Fibroblast of lung (primary cell): ENCODE data around the gene HTR7. TPM values are rescaled to one million over a fixed set of nuclear protein-coding genes. Genes with fewer than 3 reads are reported as not detected.

Source experiments
- DNase-seq, 2 donors: peaks; one replicate each; pipeline versions ENCODE4 v3.0.0 to v3.0.0-alpha.2; 2010; ENCODE audit warnings: low read depth in 2 of 2
- H2AFZ ChIP-seq: 2 replicates; pipeline ENCODE4 v1.5.1; 2012; ENCODE audit warnings: low read length, control low read depth, inconsistent platforms
- H3K27ac ChIP-seq: 2 replicates; pipeline ENCODE4 v1.5.1; 2011; ENCODE audit warnings: low read length, control low read depth; ENCODE audit not compliant: insufficient read depth
- H3K27me3 ChIP-seq: 2 replicates; pipeline ENCODE4 v1.5.1; 2011; ENCODE audit warnings: mild to moderate bottlenecking, low read length; ENCODE audit not compliant: control insufficient read depth, insufficient read depth
- H3K36me3 ChIP-seq: 2 replicates; pipeline ENCODE4 v1.5.1; 2011; ENCODE audit warnings: low read length; ENCODE audit not compliant: control insufficient read depth, insufficient read depth
- H3K4me1 ChIP-seq: 2 replicates; pipeline ENCODE4 v1.5.1; 2011; ENCODE audit warnings: low read length; ENCODE audit not compliant: control insufficient read depth, insufficient read depth; ENCODE audit errors: extremely low read depth
- H3K4me2 ChIP-seq: 2 replicates; pipeline ENCODE4 v1.5.1; 2011; ENCODE audit warnings: low read length, control low read depth; ENCODE audit not compliant: insufficient read depth; ENCODE audit errors: extremely low read depth
- H3K4me3 ChIP-seq, 4 experiments: fragments of 200-600 bp in 1 of 4; sonication (generic) in 1 of 4; replicated peaks in 1 of 4; 2 replicates each; pipeline ENCODE4 v1.5.1; 2011 to 2016; ENCODE audit warnings: low read length in 4 of 4, low read depth in 3 of 4, mild to moderate bottlenecking in 3 of 4, control low read depth in 2 of 4, inconsistent platforms in 1 of 4, mixed read lengths in 1 of 4; ENCODE audit not compliant: insufficient read depth in 1 of 4; ENCODE audit errors: control extremely low read depth in 1 of 4
- H3K79me2 ChIP-seq: 2 replicates; pipeline ENCODE4 v1.5.1; 2012; ENCODE audit warnings: mild to moderate bottlenecking, low read length, inconsistent platforms; ENCODE audit not compliant: control insufficient read depth, insufficient read depth
- H3K9ac ChIP-seq: 2 replicates; pipeline ENCODE4 v1.5.1; 2011; ENCODE audit warnings: mild to moderate bottlenecking, low read length, control low read depth; ENCODE audit not compliant: insufficient read depth
- H3K9me3 ChIP-seq: 2 replicates; pipeline ENCODE4 v1.5.1; 2012; ENCODE audit warnings: low read depth, low read length; ENCODE audit not compliant: control insufficient read depth, insufficient read depth
- H4K20me1 ChIP-seq: 2 replicates; pipeline ENCODE4 v1.5.1; 2011; ENCODE audit warnings: low read length; ENCODE audit not compliant: control insufficient read depth, insufficient read depth; ENCODE audit errors: extremely low read depth
- CTCF ChIP-seq, 2 donors: IDR thresholded peaks in 1 of 2; conservative IDR thresholded peaks in 1 of 2; 1 replicate in 1 of 2; 2 replicates in 1 of 2; pipeline ENCODE4 v1.5.1; 2011 to 2012; ENCODE audit warnings: low read length in 2 of 2, control low read depth in 1 of 2, inconsistent platforms in 1 of 2, low read depth in 1 of 2, mild to moderate bottlenecking in 1 of 2
- EZH2 ChIP-seq: IDR thresholded peaks from 2 replicates; pipeline ENCODE4 v1.5.1; 2012; ENCODE audit warnings: low read length, control low read depth, mild to moderate bottlenecking; ENCODE audit errors: missing control alignments
- polyA plus RNA-seq, 2 donors: library from polyadenylated mRNA; depleted of rRNA in 1 of 2; stranded (reverse) in 1 of 2; unstranded in 1 of 2; fragments of >200 nt; gene quantifications; 2 replicates each; pipeline ENCODE4 v1.2.1, GENCODE V29; 2011 to 2012; ENCODE audit warnings: missing spikeins in 1 of 2
- total RNA-seq: library from RNA; depleted of rRNA; stranded (reverse); fragments of >200 nt; gene quantifications from 2 replicates; pipeline ENCODE4 v1.2.1, GENCODE V29; 2014

Gene HTR7
- total and polyA plus RNA-seq, 2 donors (not counting 1 experiment from before 2014, with no cell fraction given) = 0.83 to 1.3 TPM

DNA sequence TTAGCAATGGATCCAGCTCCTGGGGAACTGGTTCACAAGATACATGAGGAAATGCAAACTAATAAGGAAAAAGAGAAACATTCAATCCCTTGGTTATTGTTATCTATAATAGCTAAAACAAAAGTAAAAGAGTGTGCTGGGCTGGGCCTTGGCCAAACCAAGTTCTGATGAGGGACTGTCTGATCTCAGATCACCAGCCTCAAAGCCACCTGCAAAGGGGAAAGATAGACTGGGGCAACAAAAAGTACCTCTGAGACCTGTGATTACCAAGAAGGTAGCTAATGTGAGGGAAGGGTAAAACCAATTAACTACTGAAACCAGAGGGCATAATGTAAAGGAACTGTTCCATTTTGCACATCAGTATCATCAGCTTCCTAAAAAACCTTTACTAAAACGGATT is 51.2 kb downstream of the HTR7 start:
- Histone ChIP-seq H3K27ac (no peak overlapping the region), H3K4me2 (no peak overlapping the region), H3K79me2 (no peaks in the 10 kb centered on the region), H3K36me3 (no peaks in the 10 kb centered on the region), H3K4me3 (no peak overlapping the region), H3K4me1 (no peaks in the 10 kb centered on the region), H3K9ac (no peak overlapping the region), H3K9me3 (no peaks in the 10 kb centered on the region), H2AFZ (no peak overlapping the region), H3K27me3 (no peaks in the 10 kb centered on the region), H4K20me1 (no peaks in the 10 kb centered on the region)
- no peak for DNase-seq
- TF ChIP-seq CTCF (conservative IDR thresholded peaks at IDR 0.05 in 1 of 2, IDR thresholded peaks at IDR 0.05 in 1 of 2; ENCODE audit: low read depth in 1 of 2, low read length in 2 of 2) (no peak), EZH2 (no peak)

DNA sequence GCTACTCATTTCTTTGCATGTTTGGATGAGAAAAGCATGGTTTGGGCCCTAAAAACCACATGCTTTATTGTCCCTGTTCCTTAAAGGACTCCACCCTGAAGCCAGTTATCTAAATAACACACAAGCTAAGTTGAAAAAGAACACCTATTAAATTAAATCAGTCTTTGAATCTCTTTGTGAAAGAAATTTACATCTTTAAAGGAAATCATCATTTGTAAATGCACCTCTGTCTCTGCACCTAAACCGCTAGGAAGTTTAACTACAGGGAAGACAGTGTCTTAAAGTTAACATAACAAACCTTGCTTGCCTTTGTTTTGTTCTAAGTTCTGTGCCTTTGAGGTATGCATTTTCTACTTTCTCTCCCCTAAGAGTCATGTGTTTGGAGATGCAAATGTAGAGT is 52.6 kb downstream of the HTR7 start:
- TF ChIP-seq EZH2 (no peak), CTCF (conservative IDR thresholded peaks at IDR 0.05 in 1 of 2, IDR thresholded peaks at IDR 0.05 in 1 of 2; ENCODE audit: low read depth in 1 of 2, low read length in 2 of 2) (no peak)

GRCh38 chr10:90804354-90804753 is 53.5 kb downstream of the HTR7 start:
- H3K9ac ChIP-seq = no peak overlapping the region
- H3K9me3 ChIP-seq = no peaks in the 10 kb centered on the region
- H3K79me2 ChIP-seq = no peaks in the 10 kb centered on the region
- no peaks in the 10 kb centered on the region for H3K4me1 ChIP-seq
- H3K4me3 ChIP-seq = no peak overlapping the region
- no peak overlapping the region for H3K4me2 ChIP-seq
- H3K36me3 ChIP-seq = no peaks in the 10 kb centered on the region
- H3K27ac ChIP-seq = no peak overlapping the region
- H2AFZ ChIP-seq = no peak overlapping the region
- no peaks in the 10 kb centered on the region for H4K20me1 ChIP-seq
- no peaks in the 10 kb centered on the region for H3K27me3 ChIP-seq
- no peak for TF ChIP-seq CTCF (conservative IDR thresholded peaks at IDR 0.05 in 1 of 2, IDR thresholded peaks at IDR 0.05 in 1 of 2; ENCODE audit: low read depth in 1 of 2, low read length in 2 of 2)
- TF ChIP-seq EZH2 = no peak
- DNase-seq = no peak

More for the DNA sequence above, 52.6 kb downstream of the HTR7 start:
- H4K20me1 ChIP-seq = no peaks in the 10 kb centered on the region
- no peaks in the 10 kb centered on the region for H3K4me1 ChIP-seq
- no peaks in the 10 kb centered on the region for H3K36me3 ChIP-seq
- no peak overlapping the region for H3K4me2 ChIP-seq
- H3K9me3 ChIP-seq = no peaks in the 10 kb centered on the region
- no peaks in the 10 kb centered on the region for H3K79me2 ChIP-seq
- no peaks in the 10 kb centered on the region for H3K27me3 ChIP-seq
- no peak overlapping the region for H2AFZ ChIP-seq
- no peak overlapping the region for H3K27ac ChIP-seq
- DNase-seq = no peak
- no peak overlapping the region for H3K9ac ChIP-seq
- H3K4me3 ChIP-seq = no peak overlapping the region
